IMR-90 (cell line): ENCODE results near the gene ITIH5. TPM values are rescaled to one million over a fixed set of nuclear protein-coding genes. Genes with fewer than 3 reads are reported as not detected.

Experiments
- ATAC-seq: fragments of 200-7000 bp; cut with Tn5 transposase; 2 replicates; pipeline ENCODE4 v1.9.1; 2020; ENCODE audit warnings: low read depth, mild to moderate bottlenecking, moderate library complexity
- BruUV-seq: library from RNA; stranded (reverse); fragments of 400-500 nt; replicated peaks from 2 replicates; lab custom pipeline; 2021; lab: Mats Ljungman, UMichigan
- CTCF ChIA-PET: fragments of 300-600 bp; formaldehyde crosslinking; extraction: SDS; loops from one replicate; lab custom pipeline; 2021; ENCODE audit warnings: antibody characterized with exemption; lab: Yijun Ruan, JAX
- POLR2A ChIA-PET: fragments of 300-600 bp; sonication (Branson Sonifier 250); formaldehyde crosslinking; loops from one replicate; lab custom pipeline; 2022; ENCODE audit warnings: antibody characterized with exemption; ENCODE audit not compliant: unreplicated experiment; lab: Charles Lee
- DNase-seq: peaks from one replicate; pipeline ENCODE4 v3.0.0; 2013
- H2AFZ ChIP-seq: replicated peaks from 2 replicates; pipeline ENCODE3; 2013; ENCODE audit warnings: low read length, mild to moderate bottlenecking; ENCODE audit not compliant: poor library complexity
- H2AK5ac ChIP-seq: 2 replicates; pipeline ENCODE4 v1.6.1; 2013; ENCODE audit warnings: low read depth, low read length, inconsistent platforms
- H2AK9ac ChIP-seq: replicated peaks from 2 replicates; pipeline ENCODE3; 2013; ENCODE audit warnings: mild to moderate bottlenecking, low read depth, low read length, moderate library complexity; ENCODE audit not compliant: poor library complexity
- H2BK120ac ChIP-seq: 2 replicates; pipeline ENCODE4 v1.6.1; 2013; ENCODE audit warnings: low read depth, low read length, inconsistent platforms
- H2BK15ac ChIP-seq: 3 replicates; pipeline ENCODE4 v1.6.1; 2013; ENCODE audit warnings: low read depth, low read length, inconsistent platforms
- H2BK20ac ChIP-seq: 2 replicates; pipeline ENCODE4 v1.6.1; 2013; ENCODE audit warnings: low read depth, mild to moderate bottlenecking, inconsistent platforms, low read length, moderate library complexity
- H2BK5ac ChIP-seq: 2 replicates; pipeline ENCODE4 v1.6.1; 2013; ENCODE audit warnings: mild to moderate bottlenecking, low read depth, low read length, inconsistent platforms; ENCODE audit not compliant: poor library complexity, severe bottlenecking
- H3K14ac ChIP-seq: replicated peaks from 2 replicates; pipeline ENCODE4 v1.6.1; 2013; ENCODE audit warnings: low read depth, low read length, inconsistent platforms
- H3K18ac ChIP-seq: 2 replicates; pipeline ENCODE4 v1.6.1; 2013; ENCODE audit warnings: low read depth, low read length, control low read depth
- H3K23ac ChIP-seq: 2 replicates; pipeline ENCODE4 v1.6.1; 2013; ENCODE audit warnings: low read depth, low read length, inconsistent platforms
- H3K27ac ChIP-seq: 2 replicates; pipeline ENCODE4 v1.5.1; 2013; ENCODE audit warnings: mild to moderate bottlenecking, control low read depth, low read length; ENCODE audit not compliant: insufficient read depth
- H3K27me3 ChIP-seq: 2 replicates; pipeline ENCODE4 v1.6.1; 2013; ENCODE audit warnings: low read length; ENCODE audit not compliant: control insufficient read depth, insufficient read depth
- H3K36me3 ChIP-seq: 2 replicates; pipeline ENCODE4 v1.6.1; 2013; ENCODE audit warnings: low read length, mixed read lengths; ENCODE audit not compliant: control insufficient read depth, insufficient read depth
- H3K4ac ChIP-seq: 2 replicates; pipeline ENCODE4 v1.6.1; 2013; ENCODE audit warnings: low read depth, low read length, inconsistent platforms
- H3K4me1 ChIP-seq: 2 replicates; pipeline ENCODE4 v1.6.1; 2013; ENCODE audit warnings: low read length, mixed read lengths; ENCODE audit not compliant: control insufficient read depth, insufficient read depth
- H3K4me2 ChIP-seq: 2 replicates; pipeline ENCODE4 v1.6.1; 2013; ENCODE audit warnings: low read depth, mild to moderate bottlenecking, control low read depth, low read length, moderate library complexity
- H3K4me3 ChIP-seq: 2 replicates; pipeline ENCODE4 v1.5.1; 2013; ENCODE audit warnings: low read depth, mild to moderate bottlenecking, control low read depth, low read length, moderate library complexity; ENCODE audit not compliant: insufficient read depth
- H3K56ac ChIP-seq: 2 replicates; pipeline ENCODE4 v1.6.1; 2013; ENCODE audit warnings: low read length, inconsistent platforms; ENCODE audit not compliant: insufficient read depth; ENCODE audit errors: extremely low read depth
- H3K79me1 ChIP-seq, 2 experiments: 2 replicates each; pipeline ENCODE4 v1.6.1; 2013; ENCODE audit warnings: low read length in 2 of 2, inconsistent platforms in 1 of 2, low read depth in 1 of 2
- H3K9ac ChIP-seq: 2 replicates; pipeline ENCODE4 v1.6.1; 2013; ENCODE audit warnings: low read depth, low read length, control low read depth
- H3K9me1 ChIP-seq: 2 replicates; pipeline ENCODE4 v1.6.1; 2013; ENCODE audit warnings: low read length, inconsistent platforms; ENCODE audit not compliant: insufficient read depth
- H3K9me3 ChIP-seq: 2 replicates; pipeline ENCODE4 v1.6.1; 2013; ENCODE audit warnings: low read length; ENCODE audit not compliant: control insufficient read depth, insufficient read depth
- H4K20me1 ChIP-seq: 2 replicates; pipeline ENCODE4 v1.6.1; 2013; ENCODE audit warnings: low read length, inconsistent platforms; ENCODE audit not compliant: insufficient read depth
- H4K5ac ChIP-seq: 2 replicates; pipeline ENCODE4 v1.6.1; 2013; ENCODE audit warnings: mild to moderate bottlenecking, low read depth, low read length, control low read depth
- H4K8ac ChIP-seq, 2 experiments: 2 replicates each; pipeline ENCODE4 v1.6.1; 2013; ENCODE audit warnings: low read depth in 2 of 2, low read length in 2 of 2, control low read depth in 1 of 2, inconsistent platforms in 1 of 2
- H4K91ac ChIP-seq: 2 replicates; pipeline ENCODE4 v1.6.1; 2013; ENCODE audit warnings: low read depth, low read length, inconsistent platforms; ENCODE audit not compliant: insufficient read depth
- MAZ ChIP-seq: IDR thresholded peaks from 2 replicates; pipeline ENCODE4 v1.6.1; 2012; ENCODE audit warnings: low read depth, mild to moderate bottlenecking, low read length, improper control_type of control experiment, moderate library complexity, borderline replicate concordance
- dilution Hi-C: fragments of 300-500 bp; cut with HindIII; formaldehyde crosslinking; loops from one replicate; pipeline ENCODE4 v1.14.3; 2018; ENCODE audit warnings: low sequenced_read_pairs; ENCODE audit not compliant: unreplicated experiment
- in situ Hi-C: fragments of 300-500 bp; cut with MboI; formaldehyde crosslinking; loops from 3 replicates; pipeline ENCODE4 v1.14.3; 2019; ENCODE audit warnings: low sequenced_read_pairs, inconsistent platforms, mixed read lengths
- intact Hi-C: fragments of 100-400 bp; cut with micrococcal nuclease; formaldehyde crosslinking; loops from 2 replicates; pipeline ENCODE4 v1.10.0; 2022
- polyA plus RNA-seq, 3 experiments: library from polyadenylated mRNA; depleted of rRNA; stranded (reverse); fragments of >200 nt; gene quantifications; 2 replicates each; pipeline ENCODE4 v1.2.3, GENCODE V29; 2012; ENCODE audit warnings: low replicate concordance in 1 of 3
- total RNA-seq: library from RNA; depleted of rRNA; stranded (reverse); fragments of >200 nt; gene quantifications from 2 replicates; pipeline ENCODE4 v1.2.3, GENCODE V29; 2012

ITIH5 gene
- total and polyA plus RNA-seq, 2 of the 4 experiments (the other 2 are of a cell fraction): under 0.01 to 0.07 TPM

DNA sequence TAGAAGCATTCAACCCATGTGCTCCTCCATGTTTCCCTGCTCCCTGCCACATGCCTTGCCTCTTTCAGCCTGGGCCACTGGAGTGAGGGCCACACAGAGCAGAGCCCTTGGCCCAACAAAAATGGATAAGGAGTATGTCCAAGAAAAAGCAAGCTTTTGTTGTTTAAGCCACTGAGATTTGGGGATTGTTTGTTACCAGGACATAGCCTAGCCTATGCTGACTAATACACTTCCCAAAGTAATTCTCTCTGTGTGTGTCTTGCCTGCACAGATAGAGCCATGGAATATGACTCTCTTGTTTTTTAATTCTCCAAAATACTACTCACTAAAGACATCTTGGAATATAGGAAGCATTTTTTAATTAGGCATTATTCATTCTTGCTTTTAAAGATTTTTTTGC is 22.8 kb upstream of the ITIH5 start:
- H3K4ac ChIP-seq: no peak overlapping the region
- in situ Hi-C loops (loop anchor here (5.0 kb wide), 1 partner anchor 172 kb away; no protein-coding TSS in a partner anchor), dilution Hi-C loops (no loop called here), intact Hi-C loops (loop anchor here (5.0 to 10.0 kb wide), 2 partner anchors 1275 to 1613 kb away; no protein-coding TSS in a partner anchor)
- no peaks in the 10 kb centered on the region for H3K36me3 ChIP-seq
- H4K8ac ChIP-seq: no peak overlapping the region
- H2AK5ac ChIP-seq: no peak overlapping the region
- H3K14ac ChIP-seq: no peak overlapping the region
- no peak overlapping the region for H4K5ac ChIP-seq
- H2BK5ac ChIP-seq: no peak overlapping the region
- no peak for TF ChIP-seq MAZ
- ChIA-PET POLR2A (no interaction called here), CTCF (interaction anchor here (1.0 kb wide), 1 partner anchor 164 kb away, joined by 4 read pairs; no protein-coding TSS in a partner anchor)
- no peak overlapping the region for H3K18ac ChIP-seq
- no peak overlapping the region for H3K4me3 ChIP-seq
- H3K4me2 ChIP-seq: no peak overlapping the region
- no peak overlapping the region for H4K91ac ChIP-seq
- no peak overlapping the region for H2BK20ac ChIP-seq
- no peak overlapping the region for H3K23ac ChIP-seq
- H2AFZ ChIP-seq: no peak overlapping the region
- H3K9me3 ChIP-seq: no peaks in the 10 kb centered on the region
- H3K56ac ChIP-seq: no peak overlapping the region
- DNase-seq (no peak), ATAC-seq (no peak)
- H3K4me1 ChIP-seq: no peaks in the 10 kb centered on the region
- no peaks in the 10 kb centered on the region for H4K20me1 ChIP-seq
- no TSS peak for BruUV-seq
- H2BK120ac ChIP-seq: no peak overlapping the region
- H3K9ac ChIP-seq: no peak overlapping the region
- H2AK9ac ChIP-seq: no peak overlapping the region
- H2BK15ac ChIP-seq: no peak overlapping the region
- H3K27ac ChIP-seq: no peak overlapping the region
- H3K79me1 ChIP-seq: no peaks in the 10 kb centered on the region
- H3K9me1 ChIP-seq: no peaks in the 10 kb centered on the region
- no peaks in the 10 kb centered on the region; the same call in 1 of the 2 replicates for H3K27me3 ChIP-seq
